B cell (primary cell): ENCODE results near the gene CYTH4. TPM values are rescaled to one million over a fixed set of nuclear protein-coding genes. Genes with fewer than 3 reads are reported as not detected.

Experiments used
- ATAC-seq: fragments of 200-7000 bp; cut with Tn5 transposase; one replicate; pipeline ENCODE4 v1.10.0; 2021; ENCODE audit warnings: low read depth, mild to moderate bottlenecking, moderate number of reproducible peaks, moderate library complexity
- CTCF ChIA-PET: fragments of 350-600 bp; sonication (Branson Sonifier 250); formaldehyde crosslinking; loops from one replicate; lab custom pipeline; 2021; ENCODE audit warnings: antibody characterized with exemption, inconsistent platforms; lab: Charles Lee
- POLR2A ChIA-PET: fragments of 350-600 bp; sonication (Branson Sonifier 250); formaldehyde crosslinking; loops from one replicate; lab custom pipeline; 2021; ENCODE audit warnings: antibody characterized with exemption; lab: Charles Lee
- DNase-seq: peaks from one replicate; pipeline ENCODE4 v3.0.0; 2013
- H2AFZ ChIP-seq: 2 replicates; pipeline ENCODE4 v1.6.1; 2012; ENCODE audit warnings: mild to moderate bottlenecking, low read depth, low read length; ENCODE audit not compliant: insufficient read depth, poor library complexity, severe bottlenecking
- H3K27ac ChIP-seq, 2 donors: 1 replicate in 1 of 2; 2 replicates in 1 of 2; pipeline ENCODE4 v1.5.1; 2012 to 2013; ENCODE audit warnings: low read length in 2 of 2, mild to moderate bottlenecking in 2 of 2, moderate library complexity in 1 of 2
- H3K27me3 ChIP-seq, 4 experiments: fragments of 200-600 bp in 1 of 4; sonication (generic) in 1 of 4; replicated peaks in 1 of 4; 1 replicate in 2 of 4; 2 replicates in 2 of 4; pipeline versions ENCODE4 v1.6.1 to v1.7.0; 2013 to 2016; ENCODE audit warnings: low read length in 3 of 4, mild to moderate bottlenecking in 2 of 4, mixed read lengths in 1 of 4, moderate library complexity in 1 of 4; ENCODE audit not compliant: insufficient read depth in 4 of 4, control insufficient read depth in 3 of 4; ENCODE audit errors: control extremely low read depth in 1 of 4
- H3K36me3 ChIP-seq, 2 experiments: replicated peaks in 1 of 2; 1 replicate in 1 of 2; 2 replicates in 1 of 2; pipeline versions ENCODE4 v1.6.1 to v1.7.1; 2013; ENCODE audit warnings: low read length in 1 of 2; ENCODE audit not compliant: insufficient read depth in 2 of 2, control insufficient read depth in 1 of 2; ENCODE audit errors: control extremely low read depth in 1 of 2, extremely low read depth in 1 of 2
- H3K4me1 ChIP-seq, 2 donors: fragments of 200-600 bp in 1 of 2; sonication (generic) in 1 of 2; 1 replicate in 1 of 2; 2 replicates in 1 of 2; pipeline versions ENCODE4 v1.5.1 to v1.6.1; 2013 to 2017; ENCODE audit warnings: low read length in 2 of 2; ENCODE audit not compliant: control insufficient read depth in 2 of 2, insufficient read depth in 2 of 2
- H3K4me2 ChIP-seq: replicated peaks from 2 replicates; pipeline ENCODE3; 2012; ENCODE audit warnings: mild to moderate bottlenecking, low read depth, low read length; ENCODE audit not compliant: poor library complexity, severe bottlenecking
- H3K4me3 ChIP-seq, 5 experiments: fragments of 200-600 bp in 1 of 5; sonication (generic) in 1 of 5; 1 replicate in 3 of 5; 2 replicates in 2 of 5; pipeline versions ENCODE4 v1.5.1 to v1.7.0; 2011 to 2016; ENCODE audit warnings: low read length in 4 of 5, mild to moderate bottlenecking in 4 of 5, low read depth in 2 of 5, control low read depth in 1 of 5, moderate library complexity in 1 of 5; ENCODE audit not compliant: insufficient read depth in 1 of 5; ENCODE audit errors: control extremely low read depth in 1 of 5, extremely low read depth in 1 of 5
- H3K79me2 ChIP-seq: fragments of 200-600 bp; sonication (generic); one replicate; pipeline ENCODE4 v1.6.0; 2016; ENCODE audit warnings: low read length; ENCODE audit not compliant: control insufficient read depth, insufficient read depth
- H3K9ac ChIP-seq: fragments of 200-600 bp; sonication (generic); 2 replicates; pipeline ENCODE4 v1.6.1; 2017; ENCODE audit warnings: mild to moderate bottlenecking, low read length, moderate library complexity
- H3K9me3 ChIP-seq, 3 donors: one replicate each; pipeline versions ENCODE4 v1.6.1 to v1.7.1; 2013; ENCODE audit warnings: low read length in 2 of 3; ENCODE audit not compliant: control insufficient read depth in 2 of 3, insufficient read depth in 1 of 3; ENCODE audit errors: control extremely low read depth in 1 of 3
- H4K20me1 ChIP-seq: 2 replicates; pipeline ENCODE4 v1.6.0; 2012; ENCODE audit warnings: mild to moderate bottlenecking, low read length; ENCODE audit not compliant: insufficient read depth, control insufficient read depth, poor library complexity, severe bottlenecking
- H3K27ac Mint-ChIP-seq: one replicate; pipeline ENCODE4 v1.8.0; 2021; ENCODE audit warnings: mixed read lengths
- H3K27me3 Mint-ChIP-seq: one replicate; pipeline ENCODE4 v1.8.0; 2021; ENCODE audit warnings: mixed read lengths
- H3K4me1 Mint-ChIP-seq: one replicate; pipeline ENCODE4 v1.8.0; 2021; ENCODE audit warnings: mixed read lengths
- H3K4me3 Mint-ChIP-seq: one replicate; pipeline ENCODE4 v1.8.0; 2021; ENCODE audit warnings: mixed read lengths
- H3K9me3 Mint-ChIP-seq: one replicate; pipeline ENCODE4 v1.8.0; 2022; ENCODE audit warnings: mixed read lengths; ENCODE audit not compliant: insufficient read depth
- EZH2 ChIP-seq: IDR thresholded peaks from 2 replicates; pipeline ENCODE4 v1.6.1; 2012; ENCODE audit warnings: borderline replicate concordance, low read depth, mild to moderate bottlenecking, moderate library complexity, low read length; ENCODE audit not compliant: insufficient read depth, poor library complexity, severe bottlenecking
- WGBS: methylation state at CpG from one replicate; pipeline ENCODE4 v1.1.5; 2013; ENCODE audit warnings: missing lambda C conversion rate; ENCODE audit not compliant: insufficient coverage; 5-methylcytosine and 5-hydroxymethylcytosine counted together
- intact Hi-C: fragments of 100-400 bp; cut with micrococcal nuclease; formaldehyde crosslinking; loops from one replicate; pipeline ENCODE4 v1.10.0; 2022
- polyA plus RNA-seq: library from polyadenylated mRNA; depleted of rRNA; stranded (reverse); fragments of >200 nt; gene quantifications from 2 replicates; pipeline ENCODE4 v1.2.3, GENCODE V29; 2012
- total RNA-seq, 2 donors: library from RNA; stranded (reverse); fragments of 120-200 nt in 1 of 2; gene quantifications; 1 replicate in 1 of 2; 2 replicates in 1 of 2; pipeline versions ENCODE4 v1.2.3 to v1.2.4, GENCODE V29; 2013 to 2022
- TF ChIP-seq, protein P1 (sequence below): fragments of 200-600 bp; IDR thresholded peaks from one replicate; pipeline ENCODE4 v1.8.0; 2022; ENCODE audit warnings: antibody characterized with exemption, mild to moderate bottlenecking

The CYTH4 gene
- total and polyA plus RNA-seq, 2 donors (not counting 1 experiment from before 2014, with no cell fraction given), result 98.0 to 154 TPM

DNA sequence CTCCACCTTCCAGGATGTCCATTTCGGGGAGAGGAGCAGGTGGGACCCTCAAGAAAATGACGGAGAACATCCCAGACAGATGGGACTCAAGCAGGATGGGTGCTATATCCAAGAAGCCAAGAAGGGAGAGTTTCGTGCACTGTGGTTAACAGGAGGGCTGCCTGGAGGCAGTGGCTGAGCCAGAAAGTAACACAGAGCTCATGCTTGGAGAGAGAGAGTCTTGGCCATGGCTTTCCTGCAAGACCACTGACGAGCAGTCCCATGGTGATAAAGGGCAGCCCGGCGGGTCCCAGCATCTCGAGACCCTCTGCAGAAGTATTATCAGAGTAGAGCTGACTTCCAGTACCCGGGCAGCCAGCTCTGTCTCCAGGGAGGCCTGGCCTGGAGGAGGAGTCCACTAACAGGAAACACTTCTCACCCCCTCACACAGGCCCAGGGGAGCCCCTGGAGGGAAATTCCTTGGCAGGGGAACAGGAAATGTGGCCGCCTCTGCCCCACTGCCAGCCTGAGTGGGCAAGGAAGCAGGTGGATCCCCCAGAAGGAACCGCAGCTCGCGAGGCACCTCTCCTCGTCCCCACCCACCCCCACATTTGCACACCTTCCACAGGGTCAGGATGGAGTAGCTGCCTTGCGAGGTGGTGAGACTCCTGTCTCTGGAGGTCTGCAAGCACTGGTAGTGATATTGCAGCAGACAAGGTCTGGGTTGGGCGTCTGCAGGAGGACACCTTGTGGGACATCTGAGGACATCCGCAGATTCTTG lies 32.2 kb downstream of the CYTH4 start:
- Histone ChIP-seq H3K27ac (peak overlapping the region; percentile 3 to 53), H3K27me3 (peaks cover 0 to 3% (median 0%) of the 10 kb centered on the region in 4 experiments), H3K79me2 (peaks cover 4% of the 10 kb centered on the region), H3K9ac (no peak overlapping the region), H2AFZ (no peak overlapping the region), H3K9me3 (no peaks in the 10 kb centered on the region), H3K36me3 (peaks cover 0 to 51% of the 10 kb centered on the region in 2 experiments), H3K4me2 (peak overlapping the region; percentile 48), H3K4me3 (no peak overlapping the region), H3K4me1 (peaks cover 29 to 48% of the 10 kb centered on the region in 2 donors), H4K20me1 (peaks cover 8% of the 10 kb centered on the region)
- no peak overlapping the region for H3K4me3 Mint-ChIP-seq
- peaks cover 50% of the 10 kb centered on the region for H3K4me1 Mint-ChIP-seq
- peak; percentile 63 for DNase-seq
- intact Hi-C loops, result no loop called here
- POLR2A ChIA-PET, result interaction anchor here (1.0 kb wide), 1 partner anchor 33 kb away, joined by 3 read pairs; the partner anchor contains the start of gene CYTH4
- CTCF ChIA-PET, result interaction anchor here (0.8 to 6.2 kb wide), 9 partner anchors 33 to 253 kb away, joined by 3 to 76 read pairs (median 4); partner anchors contain the start of genes CYTH4 and ELFN2
- H3K27ac Mint-ChIP-seq, result peak overlapping the region; percentile 90
- TF ChIP-seq, protein P1, sequence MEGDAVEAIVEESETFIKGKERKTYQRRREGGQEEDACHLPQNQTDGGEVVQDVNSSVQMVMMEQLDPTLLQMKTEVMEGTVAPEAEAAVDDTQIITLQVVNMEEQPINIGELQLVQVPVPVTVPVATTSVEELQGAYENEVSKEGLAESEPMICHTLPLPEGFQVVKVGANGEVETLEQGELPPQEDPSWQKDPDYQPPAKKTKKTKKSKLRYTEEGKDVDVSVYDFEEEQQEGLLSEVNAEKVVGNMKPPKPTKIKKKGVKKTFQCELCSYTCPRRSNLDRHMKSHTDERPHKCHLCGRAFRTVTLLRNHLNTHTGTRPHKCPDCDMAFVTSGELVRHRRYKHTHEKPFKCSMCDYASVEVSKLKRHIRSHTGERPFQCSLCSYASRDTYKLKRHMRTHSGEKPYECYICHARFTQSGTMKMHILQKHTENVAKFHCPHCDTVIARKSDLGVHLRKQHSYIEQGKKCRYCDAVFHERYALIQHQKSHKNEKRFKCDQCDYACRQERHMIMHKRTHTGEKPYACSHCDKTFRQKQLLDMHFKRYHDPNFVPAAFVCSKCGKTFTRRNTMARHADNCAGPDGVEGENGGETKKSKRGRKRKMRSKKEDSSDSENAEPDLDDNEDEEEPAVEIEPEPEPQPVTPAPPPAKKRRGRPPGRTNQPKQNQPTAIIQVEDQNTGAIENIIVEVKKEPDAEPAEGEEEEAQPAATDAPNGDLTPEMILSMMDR, result no peak
- no peak for TF ChIP-seq EZH2
- ATAC-seq, result peak; percentile 39
- WGBS, result 21% methylated on average over 11 of the region's 16 CpGs
- no peaks in the 10 kb centered on the region for H3K27me3 Mint-ChIP-seq
- H3K9me3 Mint-ChIP-seq, result no peaks in the 10 kb centered on the region

DNA sequence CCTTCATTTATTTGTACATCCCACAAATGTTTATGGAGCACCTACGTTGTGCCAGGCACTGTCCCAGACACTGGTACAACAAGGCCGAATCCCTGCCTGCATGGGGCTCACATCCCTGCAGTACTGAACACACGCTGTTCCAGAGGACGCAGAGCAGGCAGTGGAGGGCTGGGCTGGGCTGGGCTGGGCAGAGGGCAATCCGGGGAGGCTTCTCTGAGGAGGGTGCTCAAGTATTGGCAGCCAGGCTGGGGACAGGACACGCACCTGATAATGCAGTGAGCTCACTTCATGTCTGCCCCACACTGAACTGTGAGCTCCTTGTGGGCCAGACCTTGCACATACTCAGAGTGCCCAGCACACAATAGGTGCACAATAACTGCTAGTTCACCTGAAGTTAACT lies 34.1 kb downstream of the CYTH4 start:
- Histone ChIP-seq H2AFZ (no peak overlapping the region), H3K4me1 (peaks cover 20 to 29% of the 10 kb centered on the region in 2 donors), H3K36me3 (peaks cover 0 to 32% of the 10 kb centered on the region in 2 experiments), H3K9me3 (no peaks in the 10 kb centered on the region), H4K20me1 (no peaks in the 10 kb centered on the region), H3K27ac (no peak overlapping the region), H3K27me3 (peaks cover 0 to 3% (median 0%) of the 10 kb centered on the region in 4 experiments), H3K4me3 (no peak overlapping the region), H3K79me2 (no peaks in the 10 kb centered on the region), H3K9ac (no peak overlapping the region), H3K4me2 (no peak overlapping the region)
- no peak for DNase-seq
- ATAC-seq, result no peak
- 78% methylated on average over 6 of the region's 6 CpGs for WGBS
- Mint-ChIP-seq H3K27me3 (peaks cover 12% of the 10 kb centered on the region), H3K27ac (no peak overlapping the region), H3K4me1 (peaks cover 32% of the 10 kb centered on the region), H3K4me3 (no peak overlapping the region), H3K9me3 (no peaks in the 10 kb centered on the region)
- ChIA-PET CTCF (interaction anchor here (0.6 to 5.7 kb wide), 23 partner anchors 14 to 276 kb away, joined by 3 to 76 read pairs (median 5); partner anchors contain the start of genes CYTH4 and ELFN2), POLR2A (interaction anchor here (0.9 kb wide), 1 partner anchor 153 kb away, joined by 3 read pairs; no protein-coding TSS in a partner anchor)
- TF ChIP-seq EZH2, result no peak
- TF ChIP-seq, protein P1, result no peak
- intact Hi-C loops, result loop anchor here (1.0 kb wide), 2 partner anchors 49 to 182 kb away; no protein-coding TSS in a partner anchor
